ENCODE measurements around the gene CLCN4.

CLCN4 gene

DNA sequence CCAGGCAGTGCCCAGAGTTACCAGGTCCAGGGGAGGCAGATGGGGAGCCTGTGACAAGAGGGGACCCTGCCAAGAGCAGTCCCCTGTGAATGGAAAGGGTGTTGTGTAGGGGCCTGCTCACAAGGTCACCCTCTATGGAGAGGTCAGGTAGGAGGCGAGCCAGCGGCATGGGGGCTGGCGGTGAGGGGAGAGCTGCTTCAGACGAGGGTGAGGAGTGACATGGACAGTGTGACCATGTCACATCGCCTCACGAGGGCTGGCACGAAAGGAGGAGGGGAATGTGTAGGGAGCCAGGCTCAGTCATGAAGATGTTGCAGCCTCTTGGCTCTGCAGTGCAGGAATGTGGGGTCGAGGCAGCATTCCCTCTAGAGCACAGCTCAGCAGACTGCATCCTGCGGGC, 29.6 kb downstream of the CLCN4 start:
- H3K4me3 ChIP-seq (replicated peaks; ENCODE audit: low read depth, low read length) = no peak overlapping the region
- DNase-seq (ENCODE audit: extremely low read depth, low read depth) = no peak
- TF ChIP-seq, protein P1, sequence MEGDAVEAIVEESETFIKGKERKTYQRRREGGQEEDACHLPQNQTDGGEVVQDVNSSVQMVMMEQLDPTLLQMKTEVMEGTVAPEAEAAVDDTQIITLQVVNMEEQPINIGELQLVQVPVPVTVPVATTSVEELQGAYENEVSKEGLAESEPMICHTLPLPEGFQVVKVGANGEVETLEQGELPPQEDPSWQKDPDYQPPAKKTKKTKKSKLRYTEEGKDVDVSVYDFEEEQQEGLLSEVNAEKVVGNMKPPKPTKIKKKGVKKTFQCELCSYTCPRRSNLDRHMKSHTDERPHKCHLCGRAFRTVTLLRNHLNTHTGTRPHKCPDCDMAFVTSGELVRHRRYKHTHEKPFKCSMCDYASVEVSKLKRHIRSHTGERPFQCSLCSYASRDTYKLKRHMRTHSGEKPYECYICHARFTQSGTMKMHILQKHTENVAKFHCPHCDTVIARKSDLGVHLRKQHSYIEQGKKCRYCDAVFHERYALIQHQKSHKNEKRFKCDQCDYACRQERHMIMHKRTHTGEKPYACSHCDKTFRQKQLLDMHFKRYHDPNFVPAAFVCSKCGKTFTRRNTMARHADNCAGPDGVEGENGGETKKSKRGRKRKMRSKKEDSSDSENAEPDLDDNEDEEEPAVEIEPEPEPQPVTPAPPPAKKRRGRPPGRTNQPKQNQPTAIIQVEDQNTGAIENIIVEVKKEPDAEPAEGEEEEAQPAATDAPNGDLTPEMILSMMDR (IDR thresholded peaks at IDR 0.05; ENCODE audit: low read depth, low read length, missing control alignments) = no peak

DNA sequence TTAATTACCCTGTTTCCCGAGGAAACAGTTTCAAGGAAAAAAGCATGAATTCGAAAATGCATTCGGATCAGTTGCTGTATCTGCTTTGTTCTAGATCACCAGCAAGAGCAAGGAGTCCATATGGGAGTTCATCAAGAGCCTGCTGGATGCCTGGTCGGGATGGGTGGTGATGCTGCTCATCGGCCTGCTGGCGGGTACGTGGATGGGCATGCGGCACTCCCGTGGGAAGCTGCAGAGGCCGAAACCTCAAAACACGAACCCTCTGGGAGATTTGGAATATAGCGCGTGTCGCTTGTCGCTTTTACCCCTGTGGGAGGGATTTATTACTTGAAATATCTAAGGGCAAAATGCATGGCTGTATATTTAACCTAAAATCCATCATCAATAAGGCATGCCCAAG, 30.6 kb downstream of the CLCN4 start:
- H3K4me3 ChIP-seq (replicated peaks; ENCODE audit: low read depth, low read length) = no peak overlapping the region
- TF ChIP-seq, protein P1 (IDR thresholded peaks at IDR 0.05; ENCODE audit: low read depth, low read length, missing control alignments) = no peak
- no peak for DNase-seq (ENCODE audit: extremely low read depth, low read depth)

DNA sequence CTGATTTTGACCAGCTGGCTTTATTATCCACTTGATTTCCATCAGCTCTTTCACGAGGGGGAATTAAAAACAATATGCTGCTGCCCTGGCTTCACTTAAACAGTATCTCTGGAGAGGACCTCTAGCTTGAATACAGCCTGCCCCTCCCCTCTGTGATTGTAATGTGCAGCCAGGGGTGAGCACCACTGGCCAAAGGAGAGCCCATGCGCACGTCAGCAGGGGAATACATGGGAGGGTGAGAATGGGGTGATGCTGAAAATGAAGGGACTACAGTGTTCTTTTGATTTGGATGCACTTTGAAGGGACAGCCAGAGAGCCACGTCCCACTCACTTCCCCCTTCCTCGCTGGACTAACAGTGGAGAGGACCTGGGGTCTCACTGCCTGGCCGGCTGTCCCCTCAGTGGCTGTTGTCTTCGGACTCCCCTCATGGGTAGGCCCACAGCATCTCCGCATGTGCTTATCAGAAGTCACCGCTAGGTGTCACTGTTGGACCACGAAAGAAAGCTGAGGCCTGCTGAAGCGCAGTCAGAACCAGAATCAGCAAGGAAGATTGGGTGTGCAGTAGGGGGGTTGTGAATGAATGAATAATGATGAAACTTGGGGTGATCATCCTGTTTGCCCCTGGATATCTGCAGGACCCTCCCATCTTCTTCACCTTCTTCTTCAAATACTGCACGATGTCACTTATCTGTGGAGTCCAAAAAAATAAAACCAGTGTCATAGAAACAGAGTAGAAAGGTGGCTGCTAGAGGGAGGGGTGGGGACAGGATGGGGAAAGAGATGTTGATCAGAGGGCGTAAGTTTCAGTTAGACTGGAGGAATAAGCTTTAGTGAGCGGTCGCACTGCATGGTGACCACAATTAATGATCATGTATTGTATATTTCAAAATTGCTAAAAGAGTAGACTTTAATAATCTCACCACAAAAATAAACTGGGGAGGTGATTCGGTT, 32.8 kb downstream of the CLCN4 start:
- TF ChIP-seq, protein P1 (IDR thresholded peaks at IDR 0.05; ENCODE audit: low read depth, low read length, missing control alignments) = peak; percentile 51
- H3K4me3 ChIP-seq (replicated peaks; ENCODE audit: low read depth, low read length) = no peak overlapping the region
- no peak for DNase-seq (ENCODE audit: extremely low read depth, low read depth)

DNA sequence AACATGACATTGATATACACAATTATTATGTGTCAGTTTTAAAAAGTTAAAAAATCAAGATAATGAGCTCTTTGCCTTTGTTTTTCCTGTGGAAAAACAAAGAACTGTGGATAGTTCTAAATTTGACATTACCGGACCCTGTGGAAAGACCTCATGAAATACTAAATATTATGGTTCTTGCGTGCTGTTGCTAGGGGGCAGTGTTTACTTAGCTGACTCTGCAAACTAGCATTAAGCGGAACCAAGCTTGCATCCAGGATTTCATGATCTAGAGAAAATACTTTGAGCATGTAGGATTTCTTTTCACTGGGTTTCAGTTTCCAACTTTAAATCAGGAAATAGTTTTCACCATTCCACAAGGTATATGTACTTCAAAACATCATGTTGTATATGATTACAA, 33.6 kb downstream of the CLCN4 start:
- DNase-seq (ENCODE audit: extremely low read depth, low read depth) = peak; percentile 35
- TF ChIP-seq, protein P1 (IDR thresholded peaks at IDR 0.05; ENCODE audit: low read depth, low read length, missing control alignments) = peak; percentile 48
- no peak overlapping the region for H3K4me3 ChIP-seq (replicated peaks; ENCODE audit: low read depth, low read length)

DNA sequence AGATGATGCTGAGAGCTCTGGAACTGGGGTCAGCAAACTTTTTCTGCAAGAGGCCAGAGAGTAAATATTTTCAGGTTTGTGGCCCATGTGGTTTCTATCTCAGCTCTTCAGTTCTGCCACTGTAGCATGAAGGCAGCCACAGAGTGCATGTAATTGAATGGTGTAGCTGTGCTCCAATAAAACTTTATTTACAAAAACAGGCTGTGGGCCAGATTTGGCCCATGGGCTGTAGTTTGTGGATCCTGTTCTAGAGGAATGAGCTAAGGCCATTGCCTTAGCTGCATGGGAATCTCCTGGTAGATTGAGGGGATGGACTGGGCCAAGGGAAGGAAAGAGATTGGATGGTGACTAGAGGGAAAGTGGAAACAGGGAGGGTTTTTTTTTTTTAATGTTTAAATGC, 36.8 kb downstream of the CLCN4 start:
- TF ChIP-seq, protein P1 (IDR thresholded peaks at IDR 0.05; ENCODE audit: low read depth, low read length, missing control alignments) = no peak
- no peak overlapping the region for H3K4me3 ChIP-seq (replicated peaks; ENCODE audit: low read depth, low read length)
- no peak for DNase-seq (ENCODE audit: extremely low read depth, low read depth)

DNA sequence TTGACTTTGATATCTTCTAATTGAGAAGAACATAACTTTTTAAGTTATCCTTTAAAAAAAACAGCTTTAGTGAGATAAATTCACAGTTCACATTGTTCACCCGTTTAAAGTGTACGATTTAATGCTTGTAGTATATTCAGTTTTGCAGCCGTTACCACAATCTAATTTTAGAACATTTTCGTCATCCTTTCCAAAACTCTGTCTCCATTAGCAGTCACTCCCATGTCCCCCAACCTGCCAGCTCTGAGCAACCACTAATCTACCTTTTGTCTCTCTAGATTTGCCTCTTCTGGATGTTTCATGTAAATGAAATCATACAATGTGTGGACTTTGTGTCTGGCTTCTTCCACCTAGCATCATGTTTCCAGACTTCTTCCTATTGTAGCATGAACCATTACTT, 38.6 kb downstream of the CLCN4 start:
- DNase-seq (ENCODE audit: extremely low read depth, low read depth) = no peak
- H3K4me3 ChIP-seq (replicated peaks; ENCODE audit: low read depth, low read length) = no peak overlapping the region
- TF ChIP-seq, protein P1 (IDR thresholded peaks at IDR 0.05; ENCODE audit: low read depth, low read length, missing control alignments) = no peak

All from HFF-Myc (cell line).